Tibial artery (tissue), 4 donors: ENCODE results near the gene ERN2.
A peak's percentile ranks its signal among the peaks of the same experiment; 100 is the strongest.

ENCODE experiments used
- DNase-seq, 2 donors: peaks; one replicate each; pipeline ENCODE4 v3.0.0-alpha.2; 2019
- H3K27ac ChIP-seq, 2 donors: fragments of 200-600 bp; sonication (generic) in 1 of 2; 1 replicate in 1 of 2; 2 replicates in 1 of 2; pipeline ENCODE4 v1.5.1; 2018 to 2019; ENCODE audit warnings: mild to moderate bottlenecking in 1 of 2
- H3K27me3 ChIP-seq, 2 donors: fragments of 200-600 bp; sonication (generic) in 1 of 2; one replicate each; pipeline versions ENCODE4 v1.5.1 to v1.6.0; 2016 to 2019
- H3K36me3 ChIP-seq, 3 donors: fragments of 200-600 bp; sonication (generic) in 2 of 3; one replicate each; pipeline ENCODE4 v1.5.1; 2016 to 2019; ENCODE audit warnings: mild to moderate bottlenecking in 2 of 3
- H3K4me1 ChIP-seq, 4 donors: fragments of 200-600 bp; sonication (generic) in 2 of 4; 1 replicate in 3 of 4; 2 replicates in 1 of 4; pipeline ENCODE4 v1.5.1; 2016 to 2019
- H3K4me3 ChIP-seq, 2 donors: fragments of 200-600 bp; sonication (generic) in 1 of 2; 1 replicate in 1 of 2; 2 replicates in 1 of 2; pipeline ENCODE4 v1.5.1; 2018 to 2019; ENCODE audit warnings: mild to moderate bottlenecking in 2 of 2
- H3K9me3 ChIP-seq, 3 donors: fragments of 200-600 bp; sonication (generic) in 1 of 3; one replicate each; pipeline ENCODE4 v1.5.1; 2016 to 2019
- intact Hi-C: fragments of 100-400 bp; cut with DNase I; formaldehyde crosslinking; loops from one replicate; pipeline ENCODE4 v1.15.0; 2023; ENCODE audit warnings: low total_unique reads
- TF ChIP-seq, protein P1 (sequence below), 2 experiments: fragments of 200-600 bp in 1 of 2; fragments of 450-650 bp in 1 of 2; IDR thresholded peaks; one replicate each; pipeline ENCODE4 v1.5.1; 2017 to 2019; ENCODE audit warnings: antibody characterized with exemption in 2 of 2, mild to moderate bottlenecking in 1 of 2, moderate library complexity in 1 of 2

Gene ERN2

DNA sequence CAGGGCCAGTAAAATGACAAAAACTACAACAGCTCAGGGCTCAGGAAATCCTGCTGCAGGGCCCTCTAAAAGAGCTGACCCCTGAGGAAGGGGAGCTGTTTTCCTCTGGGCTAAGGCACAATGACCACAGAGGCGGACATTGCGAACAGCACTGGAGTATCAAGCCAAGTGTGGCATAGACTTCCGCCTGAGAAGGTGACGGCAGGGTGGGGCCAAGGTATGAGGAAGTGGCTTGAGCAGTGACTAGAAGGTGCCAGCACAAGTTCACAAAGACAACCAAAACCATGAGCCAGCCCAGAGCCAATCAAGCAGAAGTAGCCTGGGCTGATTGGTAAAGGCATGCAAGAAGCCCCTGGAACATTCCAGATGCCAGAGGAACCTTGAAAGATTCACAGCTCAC lies 13.9 kb downstream of the ERN2 start:
- H3K27ac ChIP-seq: no peak overlapping the region
- intact Hi-C loops: no loop called here
- TF ChIP-seq, protein P1, sequence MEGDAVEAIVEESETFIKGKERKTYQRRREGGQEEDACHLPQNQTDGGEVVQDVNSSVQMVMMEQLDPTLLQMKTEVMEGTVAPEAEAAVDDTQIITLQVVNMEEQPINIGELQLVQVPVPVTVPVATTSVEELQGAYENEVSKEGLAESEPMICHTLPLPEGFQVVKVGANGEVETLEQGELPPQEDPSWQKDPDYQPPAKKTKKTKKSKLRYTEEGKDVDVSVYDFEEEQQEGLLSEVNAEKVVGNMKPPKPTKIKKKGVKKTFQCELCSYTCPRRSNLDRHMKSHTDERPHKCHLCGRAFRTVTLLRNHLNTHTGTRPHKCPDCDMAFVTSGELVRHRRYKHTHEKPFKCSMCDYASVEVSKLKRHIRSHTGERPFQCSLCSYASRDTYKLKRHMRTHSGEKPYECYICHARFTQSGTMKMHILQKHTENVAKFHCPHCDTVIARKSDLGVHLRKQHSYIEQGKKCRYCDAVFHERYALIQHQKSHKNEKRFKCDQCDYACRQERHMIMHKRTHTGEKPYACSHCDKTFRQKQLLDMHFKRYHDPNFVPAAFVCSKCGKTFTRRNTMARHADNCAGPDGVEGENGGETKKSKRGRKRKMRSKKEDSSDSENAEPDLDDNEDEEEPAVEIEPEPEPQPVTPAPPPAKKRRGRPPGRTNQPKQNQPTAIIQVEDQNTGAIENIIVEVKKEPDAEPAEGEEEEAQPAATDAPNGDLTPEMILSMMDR (IDR thresholded peaks at IDR 0.05): no peak
- no peaks in the 10 kb centered on the region for H3K36me3 ChIP-seq
- no peak for DNase-seq
- no peaks in the 10 kb centered on the region for H3K9me3 ChIP-seq
- H3K4me3 ChIP-seq: no peak overlapping the region
- H3K4me1 ChIP-seq: peaks cover 0 to 12% (median 8%) of the 10 kb centered on the region in 4 donors
- peaks cover 0 to 3% of the 10 kb centered on the region in 2 donors for H3K27me3 ChIP-seq

DNA sequence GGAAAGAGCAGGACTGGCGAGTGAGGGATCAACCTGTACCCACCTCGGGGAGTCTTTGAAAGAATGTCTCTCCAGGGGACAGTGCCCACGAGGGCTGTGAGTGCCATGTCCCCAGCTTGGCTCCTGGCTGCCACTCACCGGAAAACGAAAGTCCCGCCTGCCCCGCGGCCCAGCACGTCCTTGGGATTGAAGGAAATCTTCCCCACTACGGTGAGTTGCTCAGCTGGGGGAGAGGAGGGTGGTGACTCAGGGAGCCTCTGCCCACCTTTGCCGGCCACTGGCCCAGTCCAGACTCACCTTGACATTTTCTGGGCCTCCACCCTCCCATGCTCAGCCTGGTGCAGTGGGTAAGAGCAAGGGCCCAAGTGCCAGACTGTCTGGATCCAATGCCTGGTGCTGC lies 17.3 kb downstream of the ERN2 start:
- TF ChIP-seq, protein P1 (IDR thresholded peaks at IDR 0.05): no peak
- H3K4me3 ChIP-seq: no peak overlapping the region
- H3K9me3 ChIP-seq: no peaks in the 10 kb centered on the region
- no peaks in the 10 kb centered on the region for H3K27me3 ChIP-seq
- peaks cover 0 to 12% (median 8%) of the 10 kb centered on the region in 4 donors for H3K4me1 ChIP-seq
- no peak for DNase-seq
- intact Hi-C loops: no loop called here
- peaks cover 3 to 7% (median 3%) of the 10 kb centered on the region in 3 donors for H3K36me3 ChIP-seq
- H3K27ac ChIP-seq: no peak overlapping the region

DNA sequence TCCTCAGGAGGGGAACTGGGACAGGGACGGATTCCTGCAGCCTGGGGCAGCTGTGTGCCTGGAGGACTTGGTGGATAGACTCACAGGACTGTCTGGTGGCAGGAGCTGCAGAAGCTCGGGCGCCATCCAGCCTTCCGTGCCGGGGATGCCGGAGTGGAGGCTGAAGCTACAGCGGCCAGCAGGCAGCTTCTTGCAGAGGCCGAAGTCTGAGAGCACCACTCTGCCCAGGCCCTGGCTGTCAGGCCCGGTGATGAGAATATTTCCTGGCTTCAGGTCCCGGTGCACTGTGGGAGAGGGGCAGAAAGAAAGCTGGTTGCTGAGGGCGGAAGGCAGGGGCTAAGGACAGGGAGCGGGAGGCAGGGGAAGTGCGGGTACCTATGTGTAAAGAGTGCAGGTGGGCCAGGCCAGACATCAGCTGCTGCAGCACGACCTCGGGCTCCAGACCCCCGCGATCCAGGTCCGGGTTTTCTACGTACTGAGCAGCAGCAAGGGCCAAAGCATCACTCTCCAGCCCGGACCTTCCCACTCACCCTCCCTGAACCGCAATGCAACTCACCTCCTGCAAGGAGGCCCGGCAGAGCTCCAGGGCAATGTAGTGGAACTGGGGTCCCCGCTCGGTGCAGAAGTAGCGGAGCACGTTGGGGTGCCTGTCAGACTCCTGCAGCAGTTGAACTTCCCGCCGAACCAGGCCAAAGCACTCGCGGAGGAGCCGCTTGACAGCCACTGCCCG lies 18.2 kb downstream of the ERN2 start:
- no peak for DNase-seq
- no peaks in the 10 kb centered on the region for H3K9me3 ChIP-seq
- H3K27me3 ChIP-seq: no peaks in the 10 kb centered on the region
- peaks cover 9 to 16% (median 12%) of the 10 kb centered on the region in 3 donors for H3K36me3 ChIP-seq
- peak overlapping the region in 1 of 2 donors; percentile 4 for H3K27ac ChIP-seq
- H3K4me1 ChIP-seq: peaks cover 0 to 12% (median 8%) of the 10 kb centered on the region in 4 donors
- TF ChIP-seq, protein P1 (IDR thresholded peaks at IDR 0.05): no peak
- intact Hi-C loops: no loop called here
- peak overlapping the region; percentile 31 to 42 for H3K4me3 ChIP-seq

DNA sequence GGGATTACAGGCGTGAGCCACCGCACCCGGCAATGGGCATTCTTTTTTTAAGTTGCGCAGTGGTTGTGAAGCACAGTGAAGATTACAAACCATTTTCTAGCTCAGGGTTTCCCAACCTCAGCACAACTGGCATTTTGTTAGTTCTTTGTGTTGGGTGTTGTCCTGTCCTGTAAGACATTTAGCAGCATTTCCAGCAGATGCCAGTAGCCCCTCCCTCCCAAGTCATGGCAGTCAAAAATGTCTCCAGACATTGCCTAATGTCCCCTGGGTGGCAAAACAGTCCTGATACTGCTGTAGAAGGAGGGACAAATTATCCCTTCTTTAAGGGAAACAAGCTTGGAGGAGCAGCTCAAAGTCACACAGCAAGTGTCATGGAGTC lies 18.8 kb downstream of the ERN2 start:
- Histone ChIP-seq H3K27me3 (no peaks in the 10 kb centered on the region), H3K4me3 (peak overlapping the region in 1 of 2 donors; percentile 42), H3K9me3 (no peaks in the 10 kb centered on the region), H3K27ac (peak overlapping the region in 1 of 2 donors; percentile 4), H3K4me1 (peaks cover 0 to 12% (median 8%) of the 10 kb centered on the region in 4 donors), H3K36me3 (peaks cover 14 to 22% (median 18%) of the 10 kb centered on the region in 3 donors)
- intact Hi-C loops: no loop called here
- DNase-seq: no peak
- TF ChIP-seq, protein P1 (IDR thresholded peaks at IDR 0.05): no peak

DNA sequence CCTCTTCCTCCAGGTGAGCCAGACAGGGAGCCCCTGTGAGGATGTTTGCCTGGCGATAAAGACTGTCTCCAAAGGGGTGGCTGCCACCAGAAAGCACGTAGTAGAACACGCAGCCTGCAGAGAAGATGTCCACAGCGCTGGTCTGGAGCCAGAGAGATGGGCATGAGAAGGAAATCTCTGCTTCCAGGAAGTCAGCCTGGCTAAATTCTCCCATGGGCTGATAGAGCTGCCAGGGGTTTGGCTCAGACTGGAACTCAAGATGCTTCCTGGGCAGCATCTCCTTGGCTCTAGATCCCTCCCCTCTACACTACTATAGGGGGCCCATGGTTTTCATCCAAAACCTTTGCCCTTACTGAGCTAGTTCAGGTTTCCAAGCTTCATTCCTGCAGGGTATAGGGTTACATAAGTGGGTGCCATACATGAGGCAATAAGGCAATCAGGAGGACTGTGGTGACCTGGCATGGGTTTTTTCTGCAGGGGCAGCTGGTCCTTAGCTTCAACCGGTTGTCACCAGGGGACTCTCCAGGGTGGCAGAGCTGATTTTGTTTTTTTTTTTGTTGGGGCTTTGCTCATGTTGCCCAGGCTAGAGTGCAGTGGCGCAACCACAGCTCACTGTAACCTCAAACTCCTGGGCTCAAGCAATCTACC lies 20.7 kb downstream of the ERN2 start:
- TF ChIP-seq, protein P1 (IDR thresholded peaks at IDR 0.05): no peak
- Histone ChIP-seq H3K27ac (no peak overlapping the region), H3K4me1 (peaks cover 0 to 12% (median 8%) of the 10 kb centered on the region in 4 donors), H3K9me3 (no peaks in the 10 kb centered on the region), H3K4me3 (no peak overlapping the region), H3K36me3 (peaks cover 31 to 41% (median 37%) of the 10 kb centered on the region in 3 donors), H3K27me3 (no peaks in the 10 kb centered on the region)
- intact Hi-C loops: no loop called here
- DNase-seq: no peak
